Measurements from ENCODE around the gene NEU2.

Gene NEU2

DNA sequence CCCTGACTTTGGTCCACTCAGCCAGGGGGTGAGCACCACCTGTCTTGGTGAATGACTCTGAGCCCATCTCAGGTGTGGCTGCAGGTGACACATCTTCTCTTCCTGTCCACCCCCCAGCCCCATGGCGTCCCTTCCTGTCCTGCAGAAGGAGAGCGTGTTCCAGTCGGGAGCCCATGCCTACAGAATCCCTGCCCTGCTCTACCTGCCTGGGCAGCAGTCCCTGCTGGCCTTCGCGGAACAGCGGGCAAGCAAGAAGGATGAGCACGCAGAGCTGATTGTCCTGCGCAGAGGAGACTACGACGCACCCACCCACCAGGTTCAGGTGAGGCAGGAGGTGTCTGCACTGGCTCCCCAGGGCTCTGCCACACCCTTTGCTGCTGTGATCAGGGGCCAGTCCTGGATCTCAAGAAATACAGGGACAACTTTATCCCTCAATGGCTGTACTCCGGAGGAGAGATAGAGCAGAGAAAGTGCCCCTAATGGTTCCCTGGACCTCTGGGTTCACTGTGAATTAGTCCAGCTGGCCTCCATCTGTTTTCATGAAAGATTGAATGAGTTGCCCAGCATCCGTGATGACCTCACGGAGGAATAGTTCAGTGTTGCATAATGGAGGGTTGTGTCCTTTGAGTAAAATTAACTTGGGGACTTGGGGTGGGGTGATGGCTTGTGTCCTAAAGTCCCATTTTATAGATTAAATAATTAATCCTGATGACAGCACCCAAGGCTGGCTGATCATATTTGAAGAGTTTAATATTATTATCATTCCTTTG lies at the start of gene NEU2:
Gene NEU2, plus strand, starts transcription at position 122 of the 770 bp plus-strand sequence. Its CDS starts 0 bp downstream, at position 122.
- DNase-seq (ENCODE audit: low read depth): peak; percentile 30

DNA sequence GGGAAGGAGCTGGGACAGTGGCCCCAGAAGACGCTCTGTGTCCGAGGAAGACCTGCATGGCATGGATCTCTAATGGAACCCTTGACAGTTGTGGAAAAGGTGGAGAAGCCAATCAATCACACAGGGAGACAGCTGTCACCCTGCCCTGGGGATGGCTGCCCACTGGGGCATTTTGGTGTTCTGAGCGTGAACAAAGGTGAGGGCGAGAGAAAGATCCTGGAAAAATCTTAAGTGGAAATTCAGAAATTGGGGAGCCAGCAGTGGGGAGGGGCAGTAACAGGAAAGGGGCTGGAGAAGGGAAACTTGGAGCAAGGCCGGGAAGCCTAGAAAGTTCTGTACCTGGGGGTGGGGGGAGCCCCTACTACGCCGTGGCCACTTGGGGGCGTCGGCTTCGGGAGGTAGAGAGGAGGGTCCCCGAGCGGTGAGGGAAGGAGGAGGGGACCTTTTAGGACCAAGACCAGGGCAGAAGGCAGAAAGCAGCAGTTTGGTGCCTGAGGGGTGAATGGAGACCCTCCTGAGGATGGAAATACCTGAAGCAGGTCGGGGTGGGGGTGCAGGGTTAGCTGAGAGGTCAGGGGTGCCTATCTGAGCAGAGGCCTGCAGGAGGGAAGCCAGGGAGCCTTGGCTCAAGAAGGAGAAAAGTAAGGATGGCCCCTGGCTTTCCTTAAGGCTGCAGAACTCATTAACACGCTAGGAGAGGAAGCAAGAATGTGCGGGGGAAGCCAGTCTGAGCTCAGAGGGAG lies 49.4 kb upstream of the NEU2 start:
- DNase-seq (ENCODE audit: low read depth): no peak

DNA sequence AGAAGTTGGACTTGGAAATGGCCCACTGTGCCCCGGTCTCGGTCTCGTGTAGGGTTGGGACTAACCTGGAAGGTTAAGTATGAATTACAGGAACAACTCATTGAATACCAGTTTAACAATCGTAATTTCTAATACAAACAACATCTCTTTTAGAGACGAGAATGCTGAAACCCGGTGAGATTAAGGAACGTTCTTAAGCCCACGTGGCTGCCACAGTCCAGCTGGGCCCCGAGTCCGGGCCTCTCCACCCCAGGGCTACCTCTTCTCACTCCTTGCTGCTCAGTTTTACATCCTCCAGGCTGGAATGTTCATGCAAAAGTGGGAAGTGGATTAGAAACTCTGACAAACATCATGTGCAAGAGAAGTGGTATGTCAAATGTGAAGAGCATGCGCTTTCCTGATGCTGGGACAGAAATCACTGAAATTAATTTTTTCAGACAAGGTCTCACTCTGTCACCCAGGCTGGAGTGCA lies 48.8 kb upstream of the NEU2 start:
- DNase-seq (ENCODE audit: low read depth): no peak

DNA sequence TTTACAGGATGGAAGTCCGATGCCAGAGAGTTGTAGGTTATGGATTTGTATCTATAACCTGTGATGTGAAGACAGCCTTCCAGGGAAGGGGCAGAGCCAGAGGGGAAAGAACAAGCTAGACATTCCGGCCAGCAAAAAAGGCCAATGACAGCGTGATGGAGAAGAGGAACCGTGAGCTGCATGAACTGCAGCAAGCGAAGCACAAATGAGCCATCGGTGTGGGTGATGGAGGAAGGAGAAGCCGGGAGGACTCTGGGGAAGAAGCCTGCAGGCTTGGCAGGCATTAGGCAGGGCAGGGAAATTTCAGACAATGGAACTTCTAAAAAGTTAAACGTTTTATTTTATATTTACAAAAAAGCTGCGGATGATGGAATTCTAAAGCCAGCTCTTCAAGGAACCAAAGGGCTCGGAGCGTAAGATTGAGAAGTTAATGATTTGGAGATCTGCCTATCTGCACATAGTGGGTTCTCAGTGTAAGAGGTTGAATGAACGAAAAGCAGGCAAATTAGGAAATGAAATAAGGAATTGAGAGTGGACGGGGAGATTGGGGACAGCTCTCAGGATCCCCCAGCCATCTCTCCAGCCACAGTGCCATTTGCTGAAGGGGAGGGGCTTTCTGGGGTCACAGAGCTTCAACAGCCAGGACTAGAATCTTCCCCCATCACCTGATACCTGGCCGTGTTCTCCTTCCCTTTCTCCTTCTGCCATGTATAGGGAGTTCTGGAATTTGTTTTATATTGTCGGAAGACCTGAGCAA lies 47.8 kb upstream of the NEU2 start:
- DNase-seq (ENCODE audit: low read depth): no peak

DNA sequence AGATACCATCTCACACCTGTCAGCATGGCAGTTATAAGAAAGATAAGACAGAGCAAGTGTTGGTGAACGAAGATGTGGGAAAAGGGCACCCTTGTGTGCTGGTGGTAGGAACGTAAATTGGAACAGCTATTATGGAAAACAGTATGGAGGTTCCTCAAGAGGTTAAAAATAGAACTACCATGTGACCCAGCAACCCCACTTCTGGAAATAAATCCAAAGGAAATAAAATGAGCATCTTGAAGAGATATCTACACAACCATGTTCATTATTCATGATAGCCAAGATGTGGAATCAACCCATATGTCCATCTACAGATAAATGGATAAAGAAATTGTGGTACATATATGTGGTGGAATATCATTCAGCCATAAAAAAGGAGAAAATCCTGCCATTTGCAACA lies 46.3 kb upstream of the NEU2 start:
- DNase-seq (ENCODE audit: low read depth): no peak

DNA sequence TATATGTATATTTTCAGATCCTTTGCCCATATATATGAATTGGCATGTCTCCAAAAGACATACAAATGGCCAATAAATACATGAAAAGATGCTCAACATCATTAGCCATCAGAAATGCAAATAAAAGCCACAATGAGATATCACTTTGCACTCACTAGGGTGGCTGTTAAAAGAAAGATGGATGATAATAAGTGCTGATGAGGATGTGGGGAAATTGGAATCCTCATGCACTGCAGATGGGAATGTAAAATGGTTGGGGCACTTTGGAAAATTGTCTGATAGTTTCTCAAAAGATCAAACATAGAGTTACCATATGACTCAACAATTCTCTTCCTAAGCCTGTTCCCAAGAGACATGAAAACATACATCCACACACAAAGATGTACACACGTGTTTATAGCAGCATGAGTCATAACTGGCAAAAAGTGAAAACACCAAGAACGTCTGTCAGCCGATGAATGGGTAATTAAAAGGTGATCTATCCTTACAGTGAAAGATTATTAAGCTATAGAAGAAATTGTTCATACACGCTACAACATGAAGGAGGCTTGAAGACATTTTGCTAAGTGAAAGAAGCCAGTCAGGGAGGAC lies 39.1 kb upstream of the NEU2 start:
- DNase-seq (ENCODE audit: low read depth): no peak

DNA sequence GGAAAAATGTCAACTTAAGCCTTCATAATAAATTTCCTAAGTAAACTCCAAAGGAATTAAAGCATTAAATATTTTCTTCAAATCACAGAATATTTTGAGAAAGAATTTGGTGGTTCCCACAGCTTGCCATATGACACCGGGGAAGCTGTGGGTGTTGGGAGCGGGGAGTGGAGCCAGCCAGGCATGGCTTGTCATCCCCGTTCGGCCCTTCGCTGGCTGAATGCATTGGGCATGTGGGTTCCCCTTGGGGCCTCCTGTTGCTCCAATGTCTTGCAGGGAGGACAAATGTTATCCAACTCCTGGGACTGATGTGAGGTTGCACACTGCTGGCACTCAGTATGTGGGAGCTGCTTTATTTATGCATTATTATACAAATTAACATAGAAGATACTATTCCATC lies 38.0 kb upstream of the NEU2 start:
- no peak for DNase-seq (ENCODE audit: low read depth)

DNA sequence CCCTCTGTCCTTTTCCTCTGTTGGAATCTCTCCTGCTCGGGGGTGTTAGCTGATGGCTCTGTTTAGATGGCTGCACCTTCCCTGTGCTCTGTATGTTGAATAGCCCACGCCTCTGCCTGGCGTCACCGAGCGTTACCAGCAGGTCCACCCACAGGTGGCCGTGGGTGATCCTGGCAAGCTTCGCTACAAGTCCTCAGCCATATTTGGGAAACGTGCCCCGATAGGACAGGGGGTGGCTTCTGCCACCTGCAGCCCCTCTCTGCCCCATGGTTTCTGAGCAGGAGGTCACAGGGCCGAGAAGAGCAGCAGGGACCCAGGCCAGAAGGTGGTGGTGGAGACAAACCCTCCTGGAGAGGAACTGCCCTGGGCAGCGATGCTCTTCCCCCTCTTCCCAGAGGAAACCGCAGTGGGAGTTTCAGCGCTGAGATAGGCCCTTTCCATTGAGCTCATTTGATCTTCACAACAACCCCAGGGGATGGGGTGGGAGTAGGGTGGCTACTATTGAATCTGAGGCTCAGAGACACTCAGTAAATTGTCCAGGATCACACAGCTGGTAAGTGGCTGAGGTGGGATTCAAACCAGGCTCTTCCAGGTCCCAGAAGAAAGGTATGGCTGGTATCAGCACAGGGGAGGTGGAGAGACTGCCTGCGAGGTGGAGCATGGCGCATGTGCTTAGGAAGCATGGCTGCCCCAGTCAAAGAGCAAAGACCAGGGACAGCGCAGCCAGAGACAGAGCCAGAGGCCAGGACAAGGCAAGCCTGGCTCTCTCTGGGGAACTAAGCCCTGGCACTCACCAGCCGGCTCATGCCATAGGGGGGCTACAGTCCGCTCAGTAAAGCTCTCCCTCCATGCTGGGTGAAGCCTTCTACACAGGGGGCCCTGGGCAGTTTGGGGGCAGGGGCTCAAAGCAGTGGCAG lies 34.5 kb upstream of the NEU2 start:
- no peak for DNase-seq (ENCODE audit: low read depth)

DNA sequence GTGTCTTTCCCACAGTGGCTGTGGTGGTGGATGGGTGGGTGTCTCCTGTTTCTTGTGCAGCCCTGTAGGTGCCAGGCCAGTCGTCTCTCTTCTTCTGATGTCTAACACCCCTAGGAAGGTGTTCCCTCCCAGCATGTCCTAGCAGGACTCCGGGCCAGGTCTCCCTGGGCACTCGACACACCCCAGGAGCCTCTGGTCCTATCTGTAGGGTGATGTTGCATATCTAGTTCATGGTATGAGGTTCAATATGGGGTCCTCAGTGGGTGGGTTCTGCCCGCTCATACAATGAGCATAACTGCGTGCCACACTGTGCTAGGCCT lies 33.8 kb upstream of the NEU2 start:
- DNase-seq (ENCODE audit: low read depth): no peak

DNA sequence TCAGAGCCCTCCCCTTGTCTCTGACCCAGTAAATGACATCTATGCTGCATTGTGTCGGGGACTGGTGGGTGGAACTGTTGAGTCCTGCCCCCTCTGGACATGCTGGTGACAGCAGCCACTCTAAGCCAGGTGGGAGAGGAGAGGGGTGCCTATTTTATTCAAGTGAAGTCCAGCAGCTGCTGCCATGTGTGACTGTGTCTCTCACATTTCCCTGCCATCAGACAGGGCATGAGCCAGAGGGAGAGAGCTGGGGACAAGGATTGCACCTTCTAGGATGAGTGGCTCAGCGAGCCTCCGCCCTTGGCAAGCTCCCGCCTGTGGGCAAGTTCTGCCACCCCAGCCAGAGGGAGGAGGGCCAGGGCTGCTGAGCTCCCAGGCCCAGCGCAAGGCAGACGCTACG lies 33.1 kb upstream of the NEU2 start:
- DNase-seq (ENCODE audit: low read depth): no peak

DNA sequence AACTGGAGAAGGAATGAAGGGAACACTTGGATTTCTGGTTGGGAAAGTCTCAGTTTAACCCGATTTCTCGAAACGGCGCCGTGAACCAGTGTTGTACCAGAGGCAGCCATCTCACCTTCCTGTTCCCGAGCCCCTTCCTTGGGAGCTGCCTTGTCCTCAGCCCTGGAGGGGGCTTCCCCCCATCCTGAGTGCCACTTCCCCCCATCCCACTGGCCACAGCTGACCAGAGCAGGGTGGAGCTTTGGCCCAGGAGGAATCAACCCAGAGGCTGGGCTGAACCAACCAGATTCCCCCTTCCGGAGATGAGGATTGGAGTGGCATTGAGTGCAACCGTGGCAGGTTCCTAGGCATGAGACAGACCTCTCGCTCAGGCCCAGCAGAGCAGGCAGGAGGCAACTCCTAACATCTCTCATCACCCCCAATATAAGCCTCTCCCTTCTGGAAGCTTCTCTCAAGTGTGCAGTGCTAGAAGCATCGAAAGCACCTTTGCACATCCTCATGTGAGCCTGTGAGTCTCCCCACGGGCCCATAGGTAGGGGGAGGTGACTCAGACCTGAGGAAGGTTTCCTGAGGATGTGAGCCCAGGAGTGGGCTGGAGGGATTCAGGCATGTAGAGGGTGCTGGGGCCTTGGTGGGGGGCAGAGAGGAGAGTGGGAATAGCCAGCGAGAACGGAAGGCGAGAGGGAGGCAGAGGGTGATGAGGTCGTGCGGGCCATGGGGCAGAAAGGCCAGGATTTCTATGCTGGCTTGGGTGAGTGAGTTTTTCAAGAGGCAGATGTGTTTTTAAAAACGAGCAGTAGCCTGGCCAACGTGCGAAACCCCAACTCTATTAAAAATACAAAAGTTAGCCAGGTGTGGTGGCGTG lies 31.4 kb upstream of the NEU2 start:
- no peak for DNase-seq (ENCODE audit: low read depth)

DNA sequence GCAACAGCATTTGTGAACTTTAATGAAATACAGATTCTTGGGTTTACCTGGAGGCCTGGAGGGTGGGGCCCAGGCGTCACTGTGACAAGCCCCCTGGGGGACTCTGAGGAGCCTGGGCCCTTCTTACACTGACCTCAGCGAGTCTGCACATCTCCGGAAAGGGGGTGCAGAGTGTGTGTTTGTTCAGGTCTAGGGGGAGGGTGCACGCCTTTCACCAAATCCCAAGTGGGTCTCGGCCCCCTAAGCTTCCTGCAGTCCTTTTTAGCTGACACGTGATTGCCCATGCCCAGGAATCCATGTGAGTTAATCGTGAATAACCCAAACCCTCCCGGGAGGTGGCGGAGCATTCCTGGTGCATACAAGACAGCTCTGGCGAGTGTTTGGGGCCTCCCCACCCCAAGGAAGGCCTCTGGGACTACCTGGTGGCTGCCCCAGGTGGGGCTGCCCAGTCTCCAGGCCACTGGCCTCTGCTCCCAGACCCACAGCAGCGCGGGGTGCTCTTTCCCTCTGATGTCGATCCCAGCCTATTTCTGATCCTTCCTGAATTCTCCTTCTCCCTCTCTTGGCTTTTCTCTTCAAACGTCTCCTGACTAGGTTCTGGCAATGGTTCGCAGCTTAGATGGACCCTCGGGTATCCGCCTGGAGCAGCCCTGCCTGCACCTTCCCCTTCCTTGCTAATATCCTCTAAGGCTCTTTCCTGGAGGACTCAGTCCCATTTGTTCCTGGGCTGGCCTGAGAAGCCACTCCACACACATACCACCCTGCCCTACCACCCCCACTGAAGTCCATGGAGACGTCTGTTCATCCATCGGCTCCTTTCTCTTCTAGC lies 29.4 kb upstream of the NEU2 start:
- no peak for DNase-seq (ENCODE audit: low read depth)

DNA sequence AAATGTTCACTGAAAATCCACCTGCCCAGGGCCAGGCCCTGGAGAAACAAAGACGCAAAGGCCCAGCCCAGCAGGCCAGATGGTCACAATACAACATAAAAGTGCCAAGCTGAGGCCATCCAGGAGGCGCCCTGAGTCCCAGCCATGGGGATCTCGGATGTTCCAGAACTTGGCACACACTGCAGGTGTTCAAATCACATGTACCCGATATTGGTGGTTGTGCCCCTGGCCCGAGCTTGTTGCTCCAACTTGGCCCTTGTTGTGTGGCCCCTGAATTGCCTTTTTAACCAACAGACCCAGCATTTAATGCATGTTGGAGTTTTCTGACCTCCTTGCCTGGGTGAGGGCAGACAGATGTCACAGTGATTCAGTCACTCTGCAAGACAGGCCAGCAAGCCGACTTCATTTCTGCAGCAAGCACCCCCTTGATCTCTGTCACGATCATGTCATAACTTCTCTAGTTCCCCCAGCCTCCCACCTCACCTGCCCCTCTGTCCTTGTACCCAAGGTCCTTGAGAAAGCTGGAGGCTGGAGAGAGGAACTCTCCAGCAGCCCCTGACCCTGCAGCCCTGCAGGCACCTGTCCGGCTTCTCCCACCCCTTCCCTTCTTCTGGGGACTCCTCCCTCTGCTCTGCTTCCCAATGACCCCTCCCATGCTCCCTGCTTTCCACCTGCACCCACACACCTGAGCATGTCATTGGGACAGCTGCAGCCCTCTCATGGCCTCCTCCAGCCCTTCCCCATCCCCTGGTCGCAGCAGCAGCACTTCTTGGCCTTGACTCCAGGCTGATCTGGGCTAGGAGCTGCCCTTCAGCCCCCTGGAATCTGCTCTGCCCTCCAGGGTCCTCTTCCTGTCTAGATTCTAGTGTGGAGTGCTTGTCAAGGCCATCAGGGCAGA lies 28.6 kb upstream of the NEU2 start:
- DNase-seq (ENCODE audit: low read depth): no peak

DNA sequence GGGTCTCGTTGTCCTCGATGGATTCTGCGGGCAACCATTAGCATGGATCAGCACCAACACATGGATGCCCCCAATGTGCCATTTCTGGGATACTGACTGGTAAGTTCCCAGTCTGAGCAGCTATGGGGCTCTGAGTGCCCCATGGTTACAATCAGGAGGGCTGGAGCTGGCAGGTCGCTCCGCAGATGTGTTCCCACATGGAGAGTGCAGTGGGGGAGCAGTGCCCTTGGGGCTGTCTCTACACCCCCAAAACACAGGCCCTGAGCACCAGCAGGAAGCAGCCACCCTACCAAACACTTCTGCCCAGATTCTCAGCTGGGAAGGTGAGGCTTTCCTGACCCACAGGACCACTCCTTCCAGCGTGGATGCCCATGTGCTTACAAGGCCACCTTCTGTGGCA lies 27.4 kb upstream of the NEU2 start:
- DNase-seq (ENCODE audit: low read depth): no peak

DNA sequence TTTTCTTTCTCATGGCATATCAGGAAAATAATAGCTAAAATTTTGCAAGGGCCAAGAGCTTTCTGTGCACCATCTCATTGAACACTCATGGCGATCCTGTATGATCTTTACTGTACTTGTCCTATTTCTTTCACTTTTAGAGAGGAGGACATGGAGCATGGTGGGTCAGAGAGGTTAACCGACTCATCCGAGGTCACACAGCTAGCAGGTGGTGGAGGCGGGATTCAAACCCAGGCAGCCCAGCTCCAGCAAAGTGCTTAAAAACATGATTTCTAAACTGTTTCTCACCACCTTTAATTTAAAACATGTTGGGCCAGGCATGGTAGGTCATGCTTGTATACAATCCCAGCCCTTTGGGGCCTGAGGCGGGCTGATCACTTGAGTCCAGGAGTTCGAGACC lies 25.8 kb upstream of the NEU2 start:
- DNase-seq (ENCODE audit: low read depth): no peak

DNA sequence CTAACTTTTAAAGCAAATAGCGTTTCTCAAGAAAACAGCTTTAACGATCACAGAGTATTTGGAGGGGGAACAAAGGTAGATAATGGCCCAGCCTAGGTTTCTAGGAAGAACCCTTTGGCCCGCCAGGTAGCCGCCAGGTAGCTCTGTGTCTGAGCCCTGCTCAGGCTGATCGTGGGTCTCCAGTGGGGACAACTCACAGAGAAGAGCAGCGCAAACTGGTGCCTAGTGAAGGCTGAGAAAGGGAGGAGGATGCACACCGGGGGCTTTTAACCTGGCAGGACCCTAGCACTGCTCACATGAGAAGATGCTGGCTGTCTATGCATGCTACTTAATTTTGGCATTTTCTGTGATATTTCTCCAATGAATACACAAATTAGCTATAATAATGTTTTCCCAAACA lies 25.2 kb upstream of the NEU2 start:
- no peak for DNase-seq (ENCODE audit: low read depth)

DNA sequence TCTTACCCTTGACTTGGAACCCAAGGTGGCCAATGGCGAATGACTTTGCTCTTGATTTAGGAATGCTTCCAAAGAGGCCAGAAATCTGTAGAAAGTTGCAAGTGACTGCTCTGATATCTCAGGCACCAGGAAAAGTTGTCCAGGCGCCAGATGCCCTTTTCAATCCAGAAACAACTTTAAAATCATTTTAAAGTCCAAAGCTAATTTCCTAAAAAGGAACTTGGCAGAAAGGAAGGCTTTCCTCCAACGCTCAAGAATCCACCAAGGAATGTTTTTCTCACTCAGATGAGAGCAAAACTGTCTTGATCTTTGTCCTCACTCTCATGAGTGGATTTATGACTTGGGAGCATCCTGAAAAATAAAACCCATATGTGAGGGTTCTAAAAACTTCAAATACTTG lies 24.7 kb upstream of the NEU2 start:
- peak; percentile 77 for DNase-seq (ENCODE audit: low read depth)

DNA sequence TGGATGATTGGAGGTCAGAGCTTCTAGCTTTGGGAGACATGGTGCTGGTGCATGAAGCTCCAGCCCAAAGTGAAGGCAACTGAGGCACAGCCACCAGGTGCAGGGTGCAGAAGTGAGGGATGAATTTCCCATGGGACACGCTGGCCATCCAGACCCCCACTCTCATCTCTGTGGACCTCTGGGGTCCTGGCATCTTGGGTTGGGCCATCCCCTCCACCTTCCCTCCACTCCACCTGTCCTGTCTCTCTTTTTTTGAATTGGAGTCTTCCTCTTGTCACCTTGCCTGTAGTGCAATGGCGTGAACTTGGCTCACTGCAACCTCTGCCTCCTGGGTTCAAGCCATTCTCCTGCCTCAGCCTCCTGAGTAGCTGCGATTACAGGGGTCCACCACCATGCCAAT lies 22.8 kb upstream of the NEU2 start:
- DNase-seq (ENCODE audit: low read depth): no peak

Measured in EH (cell line).